Activated CD8-positive, alpha-beta memory T cell treated with anti-CD3 and anti-CD28 coated beads, Interleukin-2, amount 50 U/mL, for 48 hours (primary cell): ENCODE results near the gene F13A1.

Experiments
- DNase-seq: peaks from one replicate; pipeline ENCODE4 v3.0.0-alpha.2; 2020

F13A1 gene

GRCh38 chr6:6179858-6180623 lies 140.4 kb downstream of the F13A1 start:
- DNase-seq: no peak

GRCh38 chr6:6178795-6179194 lies 141.7 kb downstream of the F13A1 start:
- DNase-seq: no peak

GRCh38 chr6:6177754-6178153 lies 142.7 kb downstream of the F13A1 start:
- DNase-seq: no peak

GRCh38 chr6:6176586-6177228 lies 143.8 kb downstream of the F13A1 start:
- DNase-seq: no peak

GRCh38 chr6:6176127-6176526 lies 144.3 kb downstream of the F13A1 start:
- DNase-seq: no peak

GRCh38 chr6:6169141-6169540 lies 151.3 kb downstream of the F13A1 start:
- no peak for DNase-seq

- DNase-seq: no peak
These were observed 154.4 kb downstream of the F13A1 start for GRCh38 chr6:6166064-6166463.

GRCh38 chr6:6164367-6164766 lies 156.1 kb downstream of the F13A1 start:
- DNase-seq: no peak

- DNase-seq: no peak
These were observed 166.1 kb downstream of the F13A1 start for GRCh38 chr6:6154335-6154734.

GRCh38 chr6:6152060-6152459 lies 168.4 kb downstream of the F13A1 start:
- DNase-seq: no peak

GRCh38 chr6:6148192-6148815 lies 172.2 kb downstream of the F13A1 start:
- no peak for DNase-seq

GRCh38 chr6:6131492-6132109 lies 188.9 kb downstream of the F13A1 start:
- no peak for DNase-seq

- DNase-seq: no peak
These were observed 195.0 kb downstream of the F13A1 start for GRCh38 chr6:6125495-6125894.

GRCh38 chr6:6123803-6124202 lies 196.7 kb downstream of the F13A1 start:
- DNase-seq: no peak

- no peak for DNase-seq
These were observed 198.5 kb downstream of the F13A1 start for GRCh38 chr6:6121943-6122342.

GRCh38 chr6:6105472-6106036 lies 214.9 kb downstream of the F13A1 start:
- DNase-seq: no peak
